Gastroesophageal sphincter (tissue), 4 donors: Measurements from ENCODE around the gene ACTN1. TPM values are rescaled to one million over a fixed set of nuclear protein-coding genes. Genes with fewer than 3 reads are reported as not detected.

Experiments
- ATAC-seq: fragments of 150-250 bp; one replicate; pipeline ENCODE4 v1.9.1; 2016; ENCODE audit warnings: mild to moderate bottlenecking, moderate library complexity
- H3K27ac ChIP-seq, 4 donors: fragments of 200-600 bp; sonication (generic) in 3 of 4; 1 replicate in 3 of 4; 2 replicates in 1 of 4; pipeline ENCODE4 v1.5.1; 2016 to 2019
- H3K27me3 ChIP-seq: fragments of 200-600 bp; sonication (generic); one replicate; pipeline ENCODE4 v1.5.1; 2019
- H3K36me3 ChIP-seq, 2 donors: fragments of 200-600 bp; sonication (generic); one replicate each; pipeline ENCODE4 v1.5.1; 2019; ENCODE audit warnings: control low read depth in 1 of 2
- H3K4me1 ChIP-seq, 3 donors: fragments of 200-600 bp; sonication (generic); 1 replicate in 2 of 3; 2 replicates in 1 of 3; pipeline ENCODE4 v1.5.1; 2016 to 2019; ENCODE audit warnings: control low read depth in 2 of 3
- H3K4me3 ChIP-seq, 2 donors: fragments of 200-600 bp; sonication (generic); one replicate each; pipeline ENCODE4 v1.5.1; 2019; ENCODE audit warnings: mild to moderate bottlenecking in 1 of 2, moderate library complexity in 1 of 2
- H3K9me3 ChIP-seq, 3 donors: fragments of 200-600 bp; sonication (generic); one replicate each; pipeline ENCODE4 v1.5.1; 2017 to 2019; ENCODE audit warnings: control low read depth in 2 of 3
- CTCF ChIP-seq, 4 experiments: fragments of 200-600 bp in 2 of 4; fragments of 450-650 bp in 2 of 4; sonication (generic) in 1 of 4; IDR thresholded peaks; one replicate each; pipeline ENCODE4 v1.5.1; 2017 to 2019; ENCODE audit warnings: antibody characterized with exemption in 4 of 4, mild to moderate bottlenecking in 2 of 4, moderate library complexity in 2 of 4
- EP300 ChIP-seq: sonication (generic); formaldehyde crosslinking; IDR thresholded peaks from one replicate; pipeline ENCODE4 v1.6.1; 2017; ENCODE audit warnings: antibody characterized with exemption, mild to moderate bottlenecking
- POLR2A ChIP-seq, 2 donors: fragments of 450-650 bp; IDR thresholded peaks; one replicate each; pipeline ENCODE4 v1.6.1; 2017; ENCODE audit warnings: antibody characterized with exemption in 2 of 2, mild to moderate bottlenecking in 2 of 2, moderate library complexity in 1 of 2
- POLR2AphosphoS5 ChIP-seq: sonication (generic); formaldehyde crosslinking; IDR thresholded peaks from one replicate; pipeline ENCODE4 v1.6.1; 2017; ENCODE audit warnings: antibody characterized with exemption
- whole genome bisulfite sequencing, 2 donors: methylation state at CpG; one replicate each; pipeline ENCODE4 v1.1.5; 2018; ENCODE audit warnings: low coverage in 1 of 2; 5-methylcytosine and 5-hydroxymethylcytosine counted together
- total RNA-seq, 4 donors: library from RNA; depleted of rRNA; stranded (reverse); fragments of >200 nt; gene quantifications; one replicate each; pipeline ENCODE4 v1.1.0, GENCODE V29; 2016

Gene ACTN1
- total RNA-seq, 4 donors from 2014 or later = 776 to 1,910 (median 969) TPM

- H3K36me3 ChIP-seq = peaks cover 0 to 10% of the 10 kb centered on the region in 2 donors
- peaks cover 12 to 100% (median 87%) of the 10 kb centered on the region in 3 donors for H3K4me1 ChIP-seq
- H3K9me3 ChIP-seq = no peaks in the 10 kb centered on the region
- no peak for ATAC-seq
- peak overlapping the region in 1 of 2 donors; percentile 0 for H3K4me3 ChIP-seq
- TF ChIP-seq POLR2A (IDR thresholded peaks at IDR 0.05) (no peak), POLR2AphosphoS5 (no peak), CTCF (IDR thresholded peaks at IDR 0.05) (no peak), EP300 (no peak)
- H3K27me3 ChIP-seq = no peaks in the 10 kb centered on the region
- WGBS, 2 donors = 17 to 50% methylated on average over 2 to 3 of the region's 8 CpGs
- peak overlapping the region; percentile 35 to 99 (median 93) for H3K27ac ChIP-seq
Observed at GRCh38 chr14:68968051-68968450, 11.1 kb downstream of the ACTN1 start.

GRCh38 chr14:68967459-68967940 is 11.6 kb downstream of the ACTN1 start:
- H3K27ac ChIP-seq = peak overlapping the region; percentile 35 to 99 (median 93)

GRCh38 chr14:68966872-68967301 is 12.2 kb downstream of the ACTN1 start:
- Histone ChIP-seq H3K27ac (peak overlapping the region; percentile 35 to 99 (median 93)), H3K4me1 (peaks cover 8 to 100% (median 92%) of the 10 kb centered on the region in 3 donors), H3K4me3 (peak overlapping the region in 1 of 2 donors; percentile 18), H3K36me3 (no peaks in the 10 kb centered on the region), H3K9me3 (no peaks in the 10 kb centered on the region), H3K27me3 (no peaks in the 10 kb centered on the region)
- 0% methylated on average over 1 of the region's 3 CpGs; no CpG with 5 or more reads in 1 of the 2 donors for WGBS, 2 donors
- peak; percentile 48 for ATAC-seq
- TF ChIP-seq CTCF (IDR thresholded peaks at IDR 0.05) = no peak
- peak; percentile 45 for TF ChIP-seq POLR2AphosphoS5
- no peak for TF ChIP-seq EP300
- TF ChIP-seq POLR2A (IDR thresholded peaks at IDR 0.05) = no peak

More at GRCh38 chr14:68967459-68967940, 11.6 kb downstream of the ACTN1 start:
- no peak for TF ChIP-seq POLR2AphosphoS5
- no peak for TF ChIP-seq POLR2A (IDR thresholded peaks at IDR 0.05)
- TF ChIP-seq EP300 = no peak
- no peak for TF ChIP-seq CTCF (IDR thresholded peaks at IDR 0.05)
- WGBS, 2 donors = 40 to 100% methylated on average over 1 of the region's 3 CpGs
- no peak for ATAC-seq
- Histone ChIP-seq H3K9me3 (no peaks in the 10 kb centered on the region), H3K4me1 (peaks cover 12 to 100% (median 91%) of the 10 kb centered on the region in 3 donors), H3K27me3 (no peaks in the 10 kb centered on the region), H3K36me3 (peaks cover 0 to 4% of the 10 kb centered on the region in 2 donors), H3K4me3 (peak overlapping the region in 1 of 2 donors; percentile 18)

DNA sequence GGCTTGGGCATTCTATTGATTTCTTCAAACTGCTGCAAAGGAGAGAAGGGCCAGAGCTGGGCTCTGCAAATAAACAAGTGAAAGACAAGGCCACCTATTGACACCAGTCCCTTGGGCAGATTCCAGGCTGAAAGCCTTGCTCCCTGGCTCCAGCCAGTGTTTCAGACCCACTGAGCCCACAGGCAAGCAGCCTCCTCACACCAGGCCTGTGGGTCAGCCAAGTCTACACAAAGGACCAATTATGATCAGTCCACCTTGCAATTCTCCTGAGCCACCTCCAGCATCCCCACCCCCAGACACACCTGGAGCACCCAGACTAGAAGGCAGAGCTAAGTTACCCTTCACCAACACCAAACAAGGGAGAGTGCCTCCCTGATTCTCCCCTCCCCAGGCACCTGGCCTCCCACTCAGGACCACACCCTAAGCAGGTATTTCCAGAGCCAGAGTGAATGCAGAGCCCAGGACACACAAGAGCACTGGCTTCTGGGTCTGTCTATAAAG is 13.8 kb downstream of the ACTN1 start:
- H3K9me3 ChIP-seq = no peaks in the 10 kb centered on the region
- no peaks in the 10 kb centered on the region for H3K27me3 ChIP-seq
- H3K36me3 ChIP-seq = no peaks in the 10 kb centered on the region
- TF ChIP-seq POLR2AphosphoS5 (no peak), CTCF (IDR thresholded peaks at IDR 0.05) (no peak), EP300 (no peak), POLR2A (IDR thresholded peaks at IDR 0.05) (no peak)
- peaks cover 4 to 100% (median 81%) of the 10 kb centered on the region in 3 donors for H3K4me1 ChIP-seq
- no peak overlapping the region for H3K4me3 ChIP-seq
- no peak for ATAC-seq
- H3K27ac ChIP-seq = peak overlapping the region; percentile 8 to 99 (median 93)
